PC-3 (cell line): Measurements from ENCODE around the gene DOK3.

ENCODE experiments used
- EZH2 ChIP-seq: fragments of 300-600 bp; sonication (generic); IDR thresholded peaks from one replicate; pipeline ENCODE4 v1.6.1; 2017; ENCODE audit warnings: antibody characterized with exemption, mild to moderate bottlenecking, low read length; ENCODE audit not compliant: unreplicated experiment
- EZH2phosphoT487 ChIP-seq: fragments of 300-600 bp; sonication (generic); IDR thresholded peaks from 2 replicates; pipeline ENCODE4 v1.6.1; 2018; ENCODE audit warnings: mild to moderate bottlenecking, antibody characterized with exemption, low read length, borderline replicate concordance
- TF ChIP-seq, protein P1 (sequence below): fragments of 300-600 bp; sonication (generic); conservative IDR thresholded peaks from 2 replicates; pipeline ENCODE4 v1.5.1; 2017; ENCODE audit warnings: antibody characterized with exemption, low read depth, mild to moderate bottlenecking, low read length

DNA sequence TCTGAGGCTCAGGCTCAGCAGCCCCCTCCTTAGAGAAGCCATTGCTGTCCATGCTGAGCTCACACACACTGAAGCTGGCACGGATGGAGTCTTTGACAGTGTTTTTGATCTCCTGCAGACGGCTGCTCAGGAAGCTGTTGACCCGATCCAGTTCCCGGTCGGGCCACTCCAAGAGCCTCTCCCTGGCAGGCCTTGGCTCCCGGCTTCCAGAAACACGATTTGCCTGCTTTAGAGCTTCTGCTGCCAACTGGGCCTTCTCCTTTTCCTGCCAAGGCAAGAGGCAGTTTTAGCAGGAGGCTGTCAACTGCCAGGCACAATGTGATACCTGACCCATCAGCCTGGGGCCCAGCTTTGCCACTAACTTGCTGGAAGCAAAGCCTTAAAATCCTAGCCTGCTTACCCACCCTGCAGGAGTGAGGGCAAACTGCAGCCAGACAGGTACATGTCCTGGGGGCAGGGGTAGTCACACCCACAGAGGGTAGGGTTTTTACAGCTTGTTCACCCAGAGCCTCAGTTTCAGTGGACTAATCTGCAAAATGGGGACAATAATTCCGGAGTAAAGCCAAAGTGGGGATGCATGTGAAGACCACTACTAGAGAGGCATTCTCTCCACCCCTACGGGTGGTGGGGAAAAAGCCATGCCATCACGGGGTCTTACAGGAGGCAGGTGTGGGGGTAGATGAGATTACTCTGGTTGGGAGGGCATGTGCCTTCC, 15.5 kb upstream of the DOK3 start:
- TF ChIP-seq, protein P1, sequence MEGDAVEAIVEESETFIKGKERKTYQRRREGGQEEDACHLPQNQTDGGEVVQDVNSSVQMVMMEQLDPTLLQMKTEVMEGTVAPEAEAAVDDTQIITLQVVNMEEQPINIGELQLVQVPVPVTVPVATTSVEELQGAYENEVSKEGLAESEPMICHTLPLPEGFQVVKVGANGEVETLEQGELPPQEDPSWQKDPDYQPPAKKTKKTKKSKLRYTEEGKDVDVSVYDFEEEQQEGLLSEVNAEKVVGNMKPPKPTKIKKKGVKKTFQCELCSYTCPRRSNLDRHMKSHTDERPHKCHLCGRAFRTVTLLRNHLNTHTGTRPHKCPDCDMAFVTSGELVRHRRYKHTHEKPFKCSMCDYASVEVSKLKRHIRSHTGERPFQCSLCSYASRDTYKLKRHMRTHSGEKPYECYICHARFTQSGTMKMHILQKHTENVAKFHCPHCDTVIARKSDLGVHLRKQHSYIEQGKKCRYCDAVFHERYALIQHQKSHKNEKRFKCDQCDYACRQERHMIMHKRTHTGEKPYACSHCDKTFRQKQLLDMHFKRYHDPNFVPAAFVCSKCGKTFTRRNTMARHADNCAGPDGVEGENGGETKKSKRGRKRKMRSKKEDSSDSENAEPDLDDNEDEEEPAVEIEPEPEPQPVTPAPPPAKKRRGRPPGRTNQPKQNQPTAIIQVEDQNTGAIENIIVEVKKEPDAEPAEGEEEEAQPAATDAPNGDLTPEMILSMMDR, result no peak
- TF ChIP-seq EZH2 (no peak), EZH2phosphoT487 (no peak)
